ENCODE measurements around the gene TULP1. TPM values are rescaled to one million over a fixed set of nuclear protein-coding genes. Genes with fewer than 3 reads are reported as not detected.

TULP1 gene
- total and polyA plus RNA-seq, 2 experiments from 2014 or later, result not detected

- H3K9ac ChIP-seq, result peak overlapping the region; percentile 87; the same call in 1 of the 2 replicates
- H3K79me2 ChIP-seq (ENCODE audit: insufficient read depth), result peaks cover 32% of the 10 kb centered on the region
- no peaks in the 10 kb centered on the region for H3K36me3 ChIP-seq (ENCODE audit: low read depth)
- no peak overlapping the region for H2AFZ ChIP-seq
- peaks cover 8% of the 10 kb centered on the region for H3K4me1 ChIP-seq (ENCODE audit: insufficient read depth)
- no peak for DNase-seq
- H3K27me3 ChIP-seq (replicated peaks; ENCODE audit: insufficient read depth), result no peaks in the 10 kb centered on the region
- TF ChIP-seq EZH2 (IDR thresholded peaks at IDR 0.05; ENCODE audit: insufficient read depth, poor library complexity, severe bottlenecking) (no peak), EZH2phosphoT487 (IDR thresholded peaks at IDR 0.05; ENCODE audit: insufficient read depth, low read depth) (no peak)
- WGBS, 2 experiments (ENCODE audit: low coverage in 1 of 2, low lambda C conversion rate in 2 of 2, missing lambda C conversion rate in 2 of 2), result 86 to 96% methylated on average over 5 to 14 of the region's 14 CpGs
- H3K4me3 ChIP-seq, result peak overlapping the region; percentile 82
- H3K9me2 ChIP-seq (ENCODE audit: insufficient read depth), result no peaks in the 10 kb centered on the region
- H3K9me3 ChIP-seq (ENCODE audit: low read depth), result no peaks in the 10 kb centered on the region
- in situ Hi-C loops (cut with MboI), result no loop called here
- H3K27ac ChIP-seq, result no peak overlapping the region
- H3K4me2 ChIP-seq (ENCODE audit: unreplicated experiment), result no peak overlapping the region
- no peaks in the 10 kb centered on the region for H4K20me1 ChIP-seq (ENCODE audit: insufficient read depth)
- H3F3A ChIP-seq (ENCODE audit: insufficient read depth), result 0 out of 2 replicates have a peak, but pooled peaks cover 5% of the 10 kb centered on the region
These were observed 14.2 kb downstream of the TULP1 start for GRCh38 chr6:35498422-35499067.

DNA sequence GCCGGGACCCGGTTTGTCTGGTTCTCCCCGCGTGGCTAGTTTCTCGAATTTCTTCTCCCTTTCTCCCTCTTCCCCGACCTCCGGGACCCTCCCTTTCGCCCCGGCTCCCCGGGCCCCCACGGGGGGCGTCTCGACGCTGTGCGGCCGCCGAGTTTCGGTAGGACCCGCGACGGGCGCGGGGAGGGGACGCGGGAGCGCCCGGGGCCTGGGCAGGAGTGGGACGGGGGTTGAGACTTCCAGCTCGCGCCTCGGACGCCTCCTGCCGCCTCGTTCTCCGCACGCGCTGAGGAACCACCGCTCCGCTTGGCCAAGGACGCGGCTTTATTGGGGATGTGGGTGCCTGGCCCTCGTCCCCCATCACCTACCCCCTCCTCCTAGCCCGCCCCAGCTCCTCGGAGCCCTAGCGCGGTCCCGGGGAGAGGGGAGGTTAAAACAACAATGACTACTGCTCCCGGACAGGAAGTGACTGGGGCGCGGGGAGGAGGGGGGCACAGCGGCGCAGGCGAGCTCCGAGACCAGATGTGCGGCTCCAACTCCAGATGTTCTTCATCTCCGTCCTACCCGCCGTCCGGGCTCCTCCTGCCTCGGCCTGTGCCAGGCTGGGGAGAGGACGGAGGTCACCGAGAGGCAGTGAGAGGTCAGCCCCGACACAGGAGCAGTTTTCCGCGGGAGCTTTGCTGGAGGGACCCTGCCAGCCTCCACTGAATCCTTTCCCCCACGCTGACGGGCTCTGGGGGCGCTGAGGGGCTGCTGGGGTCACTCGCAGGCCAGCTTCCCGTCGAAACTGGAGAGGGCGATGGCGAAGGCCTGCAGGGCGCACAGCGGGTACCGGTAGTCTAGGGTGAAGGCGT, 14.9 kb downstream of the TULP1 start:
- 9 to 11% methylated on average over 37 to 77 of the region's 77 CpGs for WGBS, 2 experiments (ENCODE audit: low coverage in 1 of 2, low lambda C conversion rate in 2 of 2, missing lambda C conversion rate in 2 of 2)
- H3K4me2 ChIP-seq (ENCODE audit: unreplicated experiment), result peak overlapping the region; percentile 87
- TF ChIP-seq EZH2 (IDR thresholded peaks at IDR 0.05; ENCODE audit: insufficient read depth, poor library complexity, severe bottlenecking) (no peak), EZH2phosphoT487 (IDR thresholded peaks at IDR 0.05; ENCODE audit: insufficient read depth, low read depth) (no peak)
- H3F3A ChIP-seq (ENCODE audit: insufficient read depth), result 0 out of 2 replicates have a peak, but pooled peaks cover 5% of the 10 kb centered on the region
- peak overlapping the region; percentile 68 for H3K27ac ChIP-seq
- no peaks in the 10 kb centered on the region for H3K27me3 ChIP-seq (replicated peaks; ENCODE audit: insufficient read depth)
- H3K9ac ChIP-seq, result peak overlapping the region; percentile 87
- no peaks in the 10 kb centered on the region for H3K36me3 ChIP-seq (ENCODE audit: low read depth)
- DNase-seq, result peak; percentile 78
- H3K79me2 ChIP-seq (ENCODE audit: insufficient read depth), result peaks cover 40% of the 10 kb centered on the region
- no peaks in the 10 kb centered on the region for H3K9me3 ChIP-seq (ENCODE audit: low read depth)
- H2AFZ ChIP-seq, result peak overlapping the region; percentile 83
- no peaks in the 10 kb centered on the region for H3K9me2 ChIP-seq (ENCODE audit: insufficient read depth)
- peaks cover 8% of the 10 kb centered on the region for H3K4me1 ChIP-seq (ENCODE audit: insufficient read depth)
- peak overlapping the region; percentile 82 for H3K4me3 ChIP-seq
- in situ Hi-C loops (cut with MboI), result no loop called here
- no peaks in the 10 kb centered on the region for H4K20me1 ChIP-seq (ENCODE audit: insufficient read depth)

DNA sequence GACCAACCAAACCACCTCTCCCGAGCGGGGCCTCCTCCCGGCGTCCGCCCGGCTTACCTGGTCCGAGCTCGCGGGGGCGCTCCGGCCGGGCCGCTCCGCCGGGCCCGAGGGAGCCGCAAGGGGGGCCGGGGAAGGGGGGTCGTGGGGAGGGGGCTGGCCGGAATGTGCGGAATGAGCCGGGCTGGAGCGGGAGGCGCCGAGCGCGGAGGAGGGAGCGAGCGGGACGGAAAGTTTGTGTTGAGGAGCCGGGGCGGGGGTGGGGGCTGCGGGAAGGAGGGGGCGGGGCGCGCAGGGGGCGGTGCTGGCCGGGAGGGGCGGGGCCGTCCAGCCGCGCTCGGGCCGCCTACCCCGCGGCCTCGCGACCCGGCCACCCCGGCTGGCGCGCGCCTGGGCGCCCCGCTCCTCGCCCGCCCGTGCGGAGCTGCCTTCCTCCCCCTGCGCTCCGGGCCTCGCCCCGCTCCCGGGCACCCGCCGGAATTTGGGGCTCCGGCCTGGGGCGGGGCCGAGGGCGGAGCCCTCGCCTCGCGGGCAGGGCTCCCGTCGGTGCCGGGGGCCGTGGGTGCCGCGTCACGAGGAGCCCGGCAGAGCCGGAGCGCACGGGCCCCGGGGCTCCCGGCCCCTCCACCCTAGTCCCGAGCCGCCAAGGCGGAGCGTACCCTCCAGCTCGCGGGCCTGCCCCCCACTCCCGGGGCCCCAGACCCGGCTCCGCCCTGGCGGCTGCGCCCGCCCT, 15.7 kb downstream of the TULP1 start, which contains the start of gene TEAD3:
TSS of gene TEAD3 (minus strand) at position 239 of the 730 bp plus-strand sequence.
- peak; percentile 82 for DNase-seq
- 0 to 1% methylated on average over 35 to 61 of the region's 98 CpGs for WGBS, 2 experiments (ENCODE audit: low coverage in 1 of 2, low lambda C conversion rate in 2 of 2, missing lambda C conversion rate in 2 of 2)

More for the DNA sequence above, 15.7 kb downstream of the TULP1 start, which contains the start of gene TEAD3:
- 0 out of 2 replicates have a peak, but pooled peaks cover 5% of the 10 kb centered on the region for H3F3A ChIP-seq (ENCODE audit: insufficient read depth)
- TF ChIP-seq EZH2phosphoT487 (IDR thresholded peaks at IDR 0.05; ENCODE audit: insufficient read depth, low read depth) (no peak), EZH2 (IDR thresholded peaks at IDR 0.05; ENCODE audit: insufficient read depth, poor library complexity, severe bottlenecking) (no peak)
- in situ Hi-C loops (cut with MboI), result no loop called here
- H3K4me2 ChIP-seq (ENCODE audit: unreplicated experiment), result peak within 1 kb of the TSS; percentile 87
- peak within 1 kb of the TSS; percentile 87 for H3K9ac ChIP-seq
- peak within 1 kb of the TSS; percentile 68 for H3K27ac ChIP-seq
- no peaks in the 10 kb centered on the region for H3K36me3 ChIP-seq (ENCODE audit: low read depth)
- no peaks in the 10 kb centered on the region for H3K9me2 ChIP-seq (ENCODE audit: insufficient read depth)
- peaks cover 8% of the 10 kb centered on the region for H3K4me1 ChIP-seq (ENCODE audit: insufficient read depth)
- H2AFZ ChIP-seq, result peak within 1 kb of the TSS; percentile 83
- H3K9me3 ChIP-seq (ENCODE audit: low read depth), result no peaks in the 10 kb centered on the region
- no peaks in the 10 kb centered on the region for H4K20me1 ChIP-seq (ENCODE audit: insufficient read depth)
- peaks cover 48% of the 10 kb centered on the region for H3K79me2 ChIP-seq (ENCODE audit: insufficient read depth)
- no peaks in the 10 kb centered on the region for H3K27me3 ChIP-seq (replicated peaks; ENCODE audit: insufficient read depth)
- peak within 1 kb of the TSS; percentile 82 for H3K4me3 ChIP-seq
